Keratinocyte (primary cell): ENCODE data around the gene HOXB7. TPM values are rescaled to one million over a fixed set of nuclear protein-coding genes. Genes with fewer than 3 reads are reported as not detected.

Experiments
- DNase-seq: peaks from one replicate; pipeline ENCODE4 v3.0.0-alpha.2; 2011; ENCODE audit warnings: low read depth, missing footprints, low spot score
- FAIRE-seq: peaks from 2 replicates; lab custom pipeline; 2011; peaks lifted over from hg19 to GRCh38; lab: Jason Lieb, UNC
- H2AFZ ChIP-seq: 2 replicates; pipeline ENCODE4 v1.6.0; 2012; ENCODE audit warnings: low read length, control low read depth, inconsistent platforms; ENCODE audit not compliant: control insufficient read depth
- H3K27ac ChIP-seq: 2 replicates; pipeline ENCODE4 v1.5.1; 2011; ENCODE audit warnings: low read length; ENCODE audit not compliant: control insufficient read depth, insufficient read depth
- H3K27me3 ChIP-seq: 3 replicates; pipeline ENCODE4 v1.6.0; 2011; ENCODE audit warnings: low read length; ENCODE audit not compliant: control insufficient read depth, insufficient read depth; ENCODE audit errors: extremely low read depth
- H3K36me3 ChIP-seq, 2 experiments: 2 replicates in 1 of 2; 3 replicates in 1 of 2; pipeline ENCODE4 v1.5.1; 2011; ENCODE audit warnings: low read length in 2 of 2, mild to moderate bottlenecking in 1 of 2; ENCODE audit not compliant: control insufficient read depth in 2 of 2, insufficient read depth in 2 of 2; ENCODE audit errors: extremely low read depth in 1 of 2
- H3K4me1 ChIP-seq: 3 replicates; pipeline ENCODE4 v1.5.1; 2011; ENCODE audit warnings: low read length; ENCODE audit not compliant: control insufficient read depth, insufficient read depth; ENCODE audit errors: extremely low read depth
- H3K4me2 ChIP-seq: 3 replicates; pipeline ENCODE4 v1.6.0; 2011; ENCODE audit warnings: low read depth, low read length; ENCODE audit not compliant: control insufficient read depth, insufficient read depth; ENCODE audit errors: extremely low read depth
- H3K4me3 ChIP-seq, 3 experiments: fragments of 200-600 bp in 1 of 3; sonication (generic) in 1 of 3; 2 replicates in 2 of 3; 3 replicates in 1 of 3; pipeline ENCODE4 v1.5.1; 2011 to 2016; ENCODE audit warnings: low read length in 3 of 3, mild to moderate bottlenecking in 3 of 3, control low read depth in 2 of 3, inconsistent platforms in 1 of 3, low read depth in 1 of 3, mixed read lengths in 1 of 3, mixed run types in 1 of 3, moderate library complexity in 1 of 3; ENCODE audit not compliant: control insufficient read depth in 2 of 3, insufficient read depth in 2 of 3; ENCODE audit errors: extremely low read depth in 1 of 3
- H3K79me2 ChIP-seq: 2 replicates; pipeline ENCODE4 v1.6.0; 2012; ENCODE audit warnings: low read length; ENCODE audit not compliant: control insufficient read depth, insufficient read depth
- H3K9ac ChIP-seq: 3 replicates; pipeline ENCODE4 v1.6.0; 2011; ENCODE audit warnings: low read length; ENCODE audit not compliant: control insufficient read depth, insufficient read depth; ENCODE audit errors: extremely low read depth
- H3K9me1 ChIP-seq: 3 replicates; pipeline ENCODE4 v1.6.0; 2011; ENCODE audit warnings: low read length; ENCODE audit not compliant: control insufficient read depth, insufficient read depth; ENCODE audit errors: extremely low read depth
- H3K9me3 ChIP-seq: 2 replicates; pipeline ENCODE4 v1.5.1; 2012; ENCODE audit warnings: low read depth, low read length; ENCODE audit not compliant: control insufficient read depth
- H4K20me1 ChIP-seq: 3 replicates; pipeline ENCODE4 v1.6.0; 2011; ENCODE audit warnings: low read length; ENCODE audit not compliant: control insufficient read depth, insufficient read depth; ENCODE audit errors: extremely low read depth
- CTCF ChIP-seq, 3 experiments: IDR thresholded peaks in 1 of 3; conservative IDR thresholded peaks in 1 of 3; optimal IDR thresholded peaks in 1 of 3; 2 replicates in 2 of 3; 3 replicates in 1 of 3; pipeline versions ENCODE3 to v1.5.1; 2011; ENCODE audit warnings: low read length in 3 of 3, mild to moderate bottlenecking in 3 of 3, moderate library complexity in 2 of 3, control low read depth in 1 of 3, inconsistent platforms in 1 of 3; ENCODE audit not compliant: insufficient read depth in 2 of 3; ENCODE audit errors: extremely low read depth in 1 of 3
- EZH2 ChIP-seq: IDR thresholded peaks from one replicate; pipeline ENCODE4 v1.6.1; 2012; ENCODE audit warnings: inconsistent platforms, mild to moderate bottlenecking, low read length, moderate library complexity
- dilution Hi-C: fragments of 300-500 bp; cut with MboI; formaldehyde crosslinking; loops from one replicate; pipeline ENCODE4 v1.7.0; 2020; ENCODE audit warnings: low sequenced_read_pairs; ENCODE audit not compliant: extremely low pct_ligation_motif_present
- polyA plus RNA-seq, 5 experiments: library from polyadenylated mRNA; depleted of rRNA in 3 of 5; stranded (reverse) in 3 of 5; stranded (forward) in 1 of 5; unstranded in 1 of 5; fragments of >200 nt; gene quantifications; 1 replicate in 1 of 5; 2 replicates in 3 of 5; 3 replicates in 1 of 5; pipeline versions ENCODE4 v1.2.1 to v1.2.3, GENCODE V29; 2011 to 2012; ENCODE audit warnings: missing spikeins in 2 of 5, low read depth in 1 of 5, low replicate concordance in 1 of 5

HOXB7 gene
- polyA plus RNA-seq, 1 donor (not counting 4 experiments of a cell fraction or from before 2014, with no cell fraction given), result 1.0 TPM

DNA sequence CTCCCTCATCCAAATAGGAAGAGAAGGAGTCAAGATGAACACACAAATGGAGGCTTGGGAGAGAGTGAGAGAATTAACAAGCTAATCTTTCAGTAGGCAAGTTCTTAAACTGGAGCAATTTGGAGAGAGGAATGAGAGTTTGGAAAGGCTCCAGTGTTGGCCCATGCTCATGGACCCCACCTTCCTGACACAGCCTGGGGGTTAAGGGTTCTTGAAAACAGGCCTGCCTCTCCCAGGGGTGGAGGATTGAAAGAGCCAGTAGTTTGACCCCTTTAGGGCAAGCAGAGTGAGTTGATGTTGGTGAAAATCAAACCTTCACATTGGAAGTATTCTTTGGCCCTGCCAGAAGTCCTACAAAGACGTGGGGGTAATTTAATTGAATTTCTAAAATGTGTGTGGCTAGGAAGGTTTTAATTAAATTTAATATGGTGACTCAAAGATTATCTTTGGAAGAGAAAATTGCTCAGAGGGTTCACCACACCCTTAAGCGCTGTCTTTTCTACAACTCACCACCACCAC lies 26.5 kb downstream of the HOXB7 start:
- Histone ChIP-seq H3K4me2 (no peak overlapping the region), H3K27me3 (peaks cover 68% of the 10 kb centered on the region)
- DNase-seq, result no peak

DNA sequence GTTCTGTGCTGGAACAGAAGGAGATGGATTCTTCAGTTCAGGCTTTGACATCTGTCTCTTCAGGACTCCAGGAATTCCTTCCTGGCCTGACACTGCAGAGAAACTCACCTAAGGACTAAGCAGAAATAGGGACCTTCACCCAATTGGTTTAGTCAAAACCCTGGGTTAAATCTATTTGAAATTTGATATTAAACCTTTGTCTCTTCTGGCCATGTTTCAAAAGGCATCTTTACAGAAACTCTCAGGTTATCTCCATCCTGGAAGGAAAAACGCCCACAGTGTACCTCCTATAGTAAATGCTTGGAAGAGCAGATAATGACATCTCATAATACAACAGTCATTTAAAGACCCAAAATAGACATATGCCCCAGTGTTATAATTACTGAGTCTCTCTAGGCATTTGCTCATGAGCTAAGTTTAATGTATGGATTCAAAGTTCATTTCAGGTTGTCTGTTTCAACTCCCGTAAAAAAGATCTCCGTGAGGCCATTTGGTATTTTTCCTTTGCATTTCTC lies 27.1 kb downstream of the HOXB7 start:
- no peak overlapping the region for H3K27ac ChIP-seq
- dilution Hi-C loops, result no loop called here
- H3K36me3 ChIP-seq, result no peaks in the 10 kb centered on the region
- H3K4me2 ChIP-seq, result no peak overlapping the region
- DNase-seq (no peak), FAIRE-seq (no peak)
- no peak overlapping the region for H3K9ac ChIP-seq
- no peak overlapping the region for H3K4me3 ChIP-seq
- no peaks in the 10 kb centered on the region for H3K79me2 ChIP-seq
- no peaks in the 10 kb centered on the region for H3K9me1 ChIP-seq
- H3K4me1 ChIP-seq, result peaks cover 17% of the 10 kb centered on the region
- H3K9me3 ChIP-seq, result no peaks in the 10 kb centered on the region
- no peak overlapping the region for H2AFZ ChIP-seq
- peaks cover 69% of the 10 kb centered on the region for H3K27me3 ChIP-seq
- H4K20me1 ChIP-seq, result no peaks in the 10 kb centered on the region
- TF ChIP-seq CTCF (optimal IDR thresholded peaks at IDR 0.05 in 1 of 3, IDR thresholded peaks at IDR 0.05 in 1 of 3, conservative IDR thresholded peaks at IDR 0.05 in 1 of 3; ENCODE audit: extremely low read depth in 1 of 3, insufficient read depth in 2 of 3, low read length in 3 of 3) (no peak), EZH2 (no peak)

More for the DNA sequence above, 26.5 kb downstream of the HOXB7 start:
- peaks cover 14% of the 10 kb centered on the region for H3K4me1 ChIP-seq
- H2AFZ ChIP-seq, result no peak overlapping the region
- no peaks in the 10 kb centered on the region for H3K9me3 ChIP-seq
- H3K9ac ChIP-seq, result no peak overlapping the region
- no peak for FAIRE-seq
- no peak overlapping the region for H3K4me3 ChIP-seq
- H3K9me1 ChIP-seq, result no peaks in the 10 kb centered on the region
- no peak overlapping the region for H3K27ac ChIP-seq
- dilution Hi-C loops, result no loop called here
- no peaks in the 10 kb centered on the region for H4K20me1 ChIP-seq
- H3K79me2 ChIP-seq, result no peaks in the 10 kb centered on the region
- no peaks in the 10 kb centered on the region for H3K36me3 ChIP-seq
- TF ChIP-seq EZH2, result no peak
- TF ChIP-seq CTCF (optimal IDR thresholded peaks at IDR 0.05 in 1 of 3, IDR thresholded peaks at IDR 0.05 in 1 of 3, conservative IDR thresholded peaks at IDR 0.05 in 1 of 3; ENCODE audit: extremely low read depth in 1 of 3, insufficient read depth in 2 of 3, low read length in 3 of 3), result no peak
